Amniotic epithelial cell (primary cell): ENCODE results near the gene TSHZ2.
"Not testable (repeated sequence)": the region's sequence is repeated elsewhere in the genome, so short reads cannot be mapped to it uniquely, and the experiment has no call there.

Experiments
- DNase-seq: peaks from one replicate; pipeline ENCODE4 v3.0.0-alpha.2; 2010; ENCODE audit warnings: low read depth

TSHZ2 gene

GRCh38 chr20:52996130-52996529 lies 24.0 kb downstream of the TSHZ2 start:
- no peak for DNase-seq

GRCh38 chr20:52996658-52997057 lies 24.5 kb downstream of the TSHZ2 start:
- DNase-seq: no peak

- no peak for DNase-seq
Observed at GRCh38 chr20:52998268-52998667, 26.1 kb downstream of the TSHZ2 start.

- no peak for DNase-seq
Observed at GRCh38 chr20:52999040-52999439, 26.9 kb downstream of the TSHZ2 start.

- no peak for DNase-seq
Observed at GRCh38 chr20:53001498-53002301, 29.5 kb downstream of the TSHZ2 start.

- no peak for DNase-seq
Observed at GRCh38 chr20:53002786-53003185, 30.6 kb downstream of the TSHZ2 start.

GRCh38 chr20:53003420-53004154 lies 31.4 kb downstream of the TSHZ2 start:
- no peak for DNase-seq

- DNase-seq: no peak
Observed at GRCh38 chr20:53004267-53004813, 32.2 kb downstream of the TSHZ2 start.

- DNase-seq: no peak
Observed at GRCh38 chr20:53009979-53010735, 38.0 kb downstream of the TSHZ2 start.

- DNase-seq: no peak
Observed at GRCh38 chr20:53011640-53012039, 39.5 kb downstream of the TSHZ2 start.

- no peak for DNase-seq
Observed at GRCh38 chr20:53013183-53013582, 41.0 kb downstream of the TSHZ2 start.

GRCh38 chr20:53013847-53014246 lies 41.7 kb downstream of the TSHZ2 start:
- no peak for DNase-seq

GRCh38 chr20:53016071-53016470 lies 43.9 kb downstream of the TSHZ2 start:
- no peak for DNase-seq

GRCh38 chr20:53016534-53017042 lies 44.4 kb downstream of the TSHZ2 start:
- no peak for DNase-seq

- DNase-seq: no peak
Observed at GRCh38 chr20:53017206-53017605, 45.0 kb downstream of the TSHZ2 start.

GRCh38 chr20:53019464-53019863 lies 47.3 kb downstream of the TSHZ2 start:
- DNase-seq: no peak

GRCh38 chr20:53020376-53020775 lies 48.2 kb downstream of the TSHZ2 start:
- no peak for DNase-seq

GRCh38 chr20:53020834-53021233 lies 48.7 kb downstream of the TSHZ2 start:
- no peak for DNase-seq

- no peak for DNase-seq
Observed at GRCh38 chr20:53021934-53022333, 49.8 kb downstream of the TSHZ2 start.

- DNase-seq: no peak
Observed at GRCh38 chr20:53023732-53024520, 51.8 kb downstream of the TSHZ2 start.

GRCh38 chr20:53024653-53025052 lies 52.5 kb downstream of the TSHZ2 start:
- DNase-seq: not testable (repeated sequence)
